SW 1271 (cell line): ENCODE results near the gene PPP1R13L.

Experiments
- DNase-seq, 2 experiments: peaks; one replicate each; lab custom pipeline; 2025; lab: John Stamatoyannopoulos, UW

The PPP1R13L gene

GRCh38 chr19:45368127-45368526 lies 36.7 kb downstream of the PPP1R13L start:
- DNase-seq = no peak

- no peak for DNase-seq
Measured at GRCh38 chr19:45364696-45365095, 40.2 kb downstream of the PPP1R13L start.

GRCh38 chr19:45363861-45364459 lies 40.9 kb downstream of the PPP1R13L start:
- DNase-seq = no peak

GRCh38 chr19:45362291-45362690 lies 42.6 kb downstream of the PPP1R13L start:
- DNase-seq = no peak

- no peak for DNase-seq
Measured at GRCh38 chr19:45361608-45362007, 43.3 kb downstream of the PPP1R13L start.

GRCh38 chr19:45358213-45358792 lies 46.6 kb downstream of the PPP1R13L start:
- DNase-seq = no peak

GRCh38 chr19:45357445-45357783 lies 47.5 kb downstream of the PPP1R13L start:
- no peak for DNase-seq

GRCh38 chr19:45356760-45357444 lies 48.0 kb downstream of the PPP1R13L start:
- DNase-seq = no peak

- DNase-seq = no peak
Measured at GRCh38 chr19:45355910-45356309, 49.0 kb downstream of the PPP1R13L start.

GRCh38 chr19:45355402-45355801 lies 49.5 kb downstream of the PPP1R13L start:
- no peak for DNase-seq

- DNase-seq = no peak
Measured at GRCh38 chr19:45354241-45354842, 50.5 kb downstream of the PPP1R13L start.

- DNase-seq = no peak
Measured at GRCh38 chr19:45352914-45353796, 51.7 kb downstream of the PPP1R13L start.

- DNase-seq = no peak
Measured at GRCh38 chr19:45352471-45352870, 52.4 kb downstream of the PPP1R13L start.

GRCh38 chr19:45352062-45352461 lies 52.8 kb downstream of the PPP1R13L start:
- DNase-seq = no peak

GRCh38 chr19:45351401-45351952 lies 53.4 kb downstream of the PPP1R13L start:
- DNase-seq = no peak

GRCh38 chr19:45350477-45351058 lies 54.3 kb downstream of the PPP1R13L start:
- DNase-seq = no peak

GRCh38 chr19:45349430-45349941 lies 55.4 kb downstream of the PPP1R13L start:
- no peak for DNase-seq

GRCh38 chr19:45349126-45349415 lies 55.8 kb downstream of the PPP1R13L start:
- no peak for DNase-seq

- DNase-seq = no peak
Measured at GRCh38 chr19:45348367-45349125, 56.3 kb downstream of the PPP1R13L start.

GRCh38 chr19:45347570-45348366 lies 57.1 kb downstream of the PPP1R13L start:
- DNase-seq = no peak
